GM18858 (cell line): ENCODE data around the gene RCSD1.
A peak's percentile ranks its signal among the peaks of the same experiment; 100 is the strongest.

Source experiments
- ATAC-seq: cut with Tn5 transposase; IDR thresholded peaks from one replicate; pipeline ENCODE4 v1.9.1; 2021; ENCODE audit not compliant: unreplicated experiment

Gene RCSD1

GRCh38 chr1:167663002-167663772 lies 33.2 kb downstream of the RCSD1 start:
- no peak for ATAC-seq

GRCh38 chr1:167665469-167665868 lies 35.4 kb downstream of the RCSD1 start:
- no peak for ATAC-seq

GRCh38 chr1:167666416-167666815 lies 36.4 kb downstream of the RCSD1 start:
- ATAC-seq = no peak

- no peak for ATAC-seq
Observed at GRCh38 chr1:167667536-167667935, 37.5 kb downstream of the RCSD1 start.

- ATAC-seq = peak; percentile 78
Observed at GRCh38 chr1:167668108-167668507, 38.1 kb downstream of the RCSD1 start.

- peak; percentile 43 for ATAC-seq
Observed at GRCh38 chr1:167669209-167670124, 39.4 kb downstream of the RCSD1 start.

GRCh38 chr1:167670563-167670962 lies 40.5 kb downstream of the RCSD1 start:
- no peak for ATAC-seq

- no peak for ATAC-seq
Observed at GRCh38 chr1:167671727-167672511, 41.9 kb downstream of the RCSD1 start.

- no peak for ATAC-seq
Observed at GRCh38 chr1:167672831-167673230, 42.8 kb downstream of the RCSD1 start.

- ATAC-seq = no peak
Observed at GRCh38 chr1:167673265-167673664, 43.2 kb downstream of the RCSD1 start.

GRCh38 chr1:167674156-167674555 lies 44.1 kb downstream of the RCSD1 start:
- ATAC-seq = no peak

GRCh38 chr1:167675440-167675839 lies 45.4 kb downstream of the RCSD1 start:
- no peak for ATAC-seq

- peak; percentile 39 for ATAC-seq
Observed at GRCh38 chr1:167676205-167676915, 46.3 kb downstream of the RCSD1 start.

GRCh38 chr1:167676916-167677848 lies 47.1 kb downstream of the RCSD1 start:
- no peak for ATAC-seq

- ATAC-seq = no peak
Observed at GRCh38 chr1:167678422-167678821, 48.4 kb downstream of the RCSD1 start.

- ATAC-seq = no peak
Observed at GRCh38 chr1:167678838-167679237, 48.8 kb downstream of the RCSD1 start.

GRCh38 chr1:167679714-167680113 lies 49.7 kb downstream of the RCSD1 start:
- no peak for ATAC-seq

- no peak for ATAC-seq
Observed at GRCh38 chr1:167681024-167681423, 51.0 kb downstream of the RCSD1 start.

- no peak for ATAC-seq
Observed at GRCh38 chr1:167681451-167682098, 51.5 kb downstream of the RCSD1 start.
